RWPE1 (cell line): ENCODE data around the gene SAMD4A.
A peak's percentile ranks its signal among the peaks of the same experiment; 100 is the strongest.

ENCODE experiments used
- CTCF ChIA-PET: fragments of 350-600 bp; sonication (Branson Sonifier 250); formaldehyde crosslinking; extraction: SDS; loops from one replicate; lab custom pipeline; 2021; lab: Yijun Ruan, JAX
- POLR2A ChIA-PET: fragments of 400-600 bp; formaldehyde crosslinking; extraction: SDS; loops from one replicate; lab custom pipeline; 2020; ENCODE audit warnings: antibody characterized with exemption; ENCODE audit not compliant: low non-redundant PET; lab: Yijun Ruan, JAX
- DNase-seq: peaks from one replicate; pipeline ENCODE4 v3.0.0; 2012; ENCODE audit warnings: low spot score
- H3K27ac ChIP-seq: fragments of 450-650 bp; 2 replicates; pipeline ENCODE4 v1.5.1; 2017
- CTCF ChIP-seq: fragments of 450-650 bp; conservative IDR thresholded peaks from 2 replicates; pipeline ENCODE4 v1.5.1; 2017; ENCODE audit warnings: low read depth, mild to moderate bottlenecking

Gene SAMD4A

GRCh38 chr14:54577977-54578376 lies 11.0 kb downstream of the SAMD4A start:
- H3K27ac ChIP-seq: no peak overlapping the region
- no peak for TF ChIP-seq CTCF
- ChIA-PET CTCF (interaction anchor here (0.9 to 1.0 kb wide), 2 partner anchors 14 to 113 kb away, joined by 4 to 7 read pairs; no protein-coding TSS in a partner anchor), POLR2A (no interaction called here)
- no peak for DNase-seq

- POLR2A ChIA-PET: no interaction called here
Observed at GRCh38 chr14:54579621-54580020, 12.7 kb downstream of the SAMD4A start.

GRCh38 chr14:54580933-54581332 lies 14.0 kb downstream of the SAMD4A start:
- ChIA-PET CTCF (no interaction called here), POLR2A (no interaction called here)
- no peak for DNase-seq

More at GRCh38 chr14:54579621-54580020, 12.7 kb downstream of the SAMD4A start:
- TF ChIP-seq CTCF: no peak
- CTCF ChIA-PET: no interaction called here
- H3K27ac ChIP-seq: no peak overlapping the region
- no peak for DNase-seq

DNA sequence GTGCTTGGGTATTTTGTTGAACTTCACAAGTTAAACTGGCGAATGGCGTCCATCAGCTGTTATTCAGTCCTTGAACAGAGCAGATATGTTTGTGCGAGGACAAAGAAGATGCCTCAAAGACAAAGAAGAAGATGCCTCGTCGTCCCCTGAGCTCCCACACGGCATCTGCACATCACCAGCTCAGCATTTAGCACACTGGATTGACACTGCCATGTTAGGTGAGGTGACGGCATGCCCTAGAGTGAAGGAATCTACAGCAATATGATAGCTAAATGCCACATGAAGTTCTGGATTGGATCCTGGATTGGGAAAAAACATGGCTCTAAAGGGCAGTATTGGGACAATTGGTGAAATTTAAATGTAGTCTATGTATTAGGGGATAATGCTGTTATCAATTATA lies 15.4 kb downstream of the SAMD4A start:
- no peak for DNase-seq
- POLR2A ChIA-PET: no interaction called here
- no peak for TF ChIP-seq CTCF
- CTCF ChIA-PET: interaction anchor here (0.6 to 1.0 kb wide), 4 partner anchors 33 to 109 kb away, joined by 3 to 6 read pairs (median 4); no protein-coding TSS in a partner anchor
- H3K27ac ChIP-seq: no peak overlapping the region

More at GRCh38 chr14:54580933-54581332, 14.0 kb downstream of the SAMD4A start:
- no peak for TF ChIP-seq CTCF
- H3K27ac ChIP-seq: no peak overlapping the region

GRCh38 chr14:54584097-54584496 lies 17.2 kb downstream of the SAMD4A start:
- no peak for TF ChIP-seq CTCF
- ChIA-PET POLR2A (no interaction called here), CTCF (no interaction called here)
- no peak overlapping the region for H3K27ac ChIP-seq
- DNase-seq: no peak

GRCh38 chr14:54585214-54585613 lies 18.3 kb downstream of the SAMD4A start:
- TF ChIP-seq CTCF: no peak
- H3K27ac ChIP-seq: no peak overlapping the region
- CTCF ChIA-PET: no interaction called here
- POLR2A ChIA-PET: no interaction called here
- DNase-seq: no peak

GRCh38 chr14:54589076-54589475 lies 22.1 kb downstream of the SAMD4A start:
- POLR2A ChIA-PET: no interaction called here
- no peak overlapping the region for H3K27ac ChIP-seq
- CTCF ChIA-PET: interaction anchor here (0.7 kb wide), 1 partner anchor 102 kb away, joined by 3 read pairs; no protein-coding TSS in a partner anchor
- TF ChIP-seq CTCF: no peak
- DNase-seq: peak; percentile 20
